Neural progenitor cell (in vitro differentiated cells): ENCODE data around the gene FSTL1.

Source experiments
- CTCF ChIP-seq: fragments of 200-600 bp; sonication (generic); IDR thresholded peaks from 2 replicates; pipeline ENCODE4 v1.5.1; 2017; ENCODE audit warnings: antibody characterized with exemption, mild to moderate bottlenecking
- EZH2 ChIP-seq: fragments of 200-600 bp; sonication (generic); IDR thresholded peaks from 2 replicates; pipeline ENCODE4 v1.6.1; 2017; ENCODE audit warnings: antibody characterized with exemption, mild to moderate bottlenecking, moderate library complexity
- EZH2phosphoT487 ChIP-seq: fragments of 200-600 bp; sonication (generic); IDR thresholded peaks from 2 replicates; pipeline ENCODE4 v1.6.1; 2017; ENCODE audit warnings: antibody characterized with exemption

GRCh38 chr3:120428924-120429323 is 21.9 kb downstream of the FSTL1 start:
- TF ChIP-seq CTCF (no peak), EZH2phosphoT487 (no peak), EZH2 (no peak)
